Endothelial cell (in vitro differentiated cells): ENCODE results near the gene CORO2B. TPM values are rescaled to one million over a fixed set of nuclear protein-coding genes. Genes with fewer than 3 reads are reported as not detected.

Experiments
- DNase-seq: peaks from one replicate; pipeline ENCODE4 v3.0.0; 2021; ENCODE audit warnings: low spot score
- H3K27ac Mint-ChIP-seq: one replicate; pipeline ENCODE4 v1.8.0; 2021; ENCODE audit warnings: mixed read lengths, inconsistent platforms; ENCODE audit not compliant: unreplicated experiment
- H3K27me3 Mint-ChIP-seq: one replicate; pipeline ENCODE4 v1.8.0; 2021; ENCODE audit warnings: mild to moderate bottlenecking, moderate library complexity, mixed read lengths, inconsistent platforms; ENCODE audit not compliant: unreplicated experiment
- H3K36me3 Mint-ChIP-seq: one replicate; pipeline ENCODE4 v1.8.0; 2021; ENCODE audit warnings: mild to moderate bottlenecking, low read depth, mixed read lengths, inconsistent platforms; ENCODE audit not compliant: unreplicated experiment
- H3K4me1 Mint-ChIP-seq: one replicate; pipeline ENCODE4 v1.8.0; 2021; ENCODE audit warnings: mild to moderate bottlenecking, mixed read lengths, inconsistent platforms; ENCODE audit not compliant: unreplicated experiment
- H3K4me3 Mint-ChIP-seq: one replicate; pipeline ENCODE4 v1.8.0; 2021; ENCODE audit warnings: mild to moderate bottlenecking, mixed read lengths, inconsistent platforms; ENCODE audit not compliant: unreplicated experiment
- H3K9me3 Mint-ChIP-seq: one replicate; pipeline ENCODE4 v1.8.0; 2021; ENCODE audit warnings: mixed read lengths, inconsistent platforms; ENCODE audit not compliant: unreplicated experiment
- CTCF ChIP-seq: fragments of 200-600 bp; sonication (generic); IDR thresholded peaks from one replicate; pipeline ENCODE4 v1.5.0; 2021; ENCODE audit warnings: antibody characterized with exemption; ENCODE audit not compliant: unreplicated experiment
- total RNA-seq: library from RNA; stranded (reverse); fragmentation: NEBNext Ultra II Directional; extraction: Animal tissue kit (Norgen Biotek cat#: 25700); gene quantifications from one replicate; pipeline ENCODE4 v1.2.1, GENCODE V29; 2021; ENCODE audit not compliant: unreplicated experiment

Gene CORO2B
- total RNA-seq, 1 donor from 2014 or later = 71.7 TPM

DNA sequence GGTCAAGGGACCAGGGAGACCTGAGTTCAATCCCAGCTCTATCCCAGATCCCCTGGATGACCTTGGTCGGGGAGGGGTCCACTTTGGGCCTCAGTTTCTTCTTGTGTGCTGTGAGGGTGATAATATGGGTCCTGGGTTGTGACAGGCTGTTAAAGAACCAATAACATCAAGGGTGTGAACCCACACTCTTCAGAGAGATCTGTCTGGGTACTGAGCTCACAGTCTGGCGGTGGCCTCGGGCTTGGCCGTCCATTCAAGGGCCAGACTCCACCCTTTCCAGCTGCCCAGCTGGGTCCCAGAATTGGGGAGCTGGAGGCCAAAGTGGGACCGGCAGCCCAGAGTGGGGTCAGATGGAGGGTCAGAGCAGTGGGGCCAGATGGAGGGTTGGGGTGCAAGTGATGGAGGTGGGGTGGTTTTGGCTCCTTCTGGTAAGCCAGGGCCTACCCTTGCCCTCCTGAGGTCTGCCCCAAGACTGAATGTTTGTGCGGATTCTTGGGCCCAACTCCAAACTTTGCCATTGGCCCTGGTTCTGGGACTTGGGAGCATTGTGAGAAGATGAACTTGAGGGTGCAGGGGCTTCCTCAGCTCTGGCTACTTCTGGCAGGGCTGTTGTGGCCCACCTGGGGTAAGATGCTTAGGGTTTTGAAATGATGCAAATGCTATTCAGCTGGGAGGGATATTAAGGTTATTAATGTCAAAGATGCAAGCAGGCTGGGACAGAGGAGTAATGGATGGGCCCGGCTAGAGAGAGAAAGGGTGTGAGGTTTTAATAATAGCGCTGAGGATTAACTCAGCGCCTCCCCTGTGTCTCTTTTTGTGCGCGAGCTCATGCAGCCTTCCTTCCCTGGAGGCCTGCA, 1.5 kb downstream of the CORO2B start:
- peak overlapping the region; percentile 64 for H3K27ac Mint-ChIP-seq
- no peaks in the 10 kb centered on the region for H3K9me3 Mint-ChIP-seq
- H3K4me1 Mint-ChIP-seq = peaks cover 54% of the 10 kb centered on the region
- H3K4me3 Mint-ChIP-seq = peak overlapping the region; percentile 97
- TF ChIP-seq CTCF = no peak
- peaks cover 21% of the 10 kb centered on the region for H3K27me3 Mint-ChIP-seq
- no peak for DNase-seq
- peaks cover 3% of the 10 kb centered on the region for H3K36me3 Mint-ChIP-seq

DNA sequence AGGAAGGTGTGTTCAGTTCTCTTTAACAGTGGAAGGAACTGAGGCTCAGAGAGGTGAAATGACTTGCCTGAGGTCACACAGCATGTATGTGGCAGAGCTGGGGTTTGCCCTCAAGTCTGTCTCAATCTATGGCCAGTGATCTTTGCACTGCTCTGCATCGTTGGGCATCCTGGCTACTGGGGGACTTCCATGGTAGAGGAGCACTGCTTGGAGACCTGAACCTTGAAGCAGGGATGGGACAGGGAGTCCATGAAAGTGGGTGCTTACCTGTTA, 2.0 kb downstream of the CORO2B start:
- no peaks in the 10 kb centered on the region for H3K9me3 Mint-ChIP-seq
- no peak for DNase-seq
- peaks cover 59% of the 10 kb centered on the region for H3K4me1 Mint-ChIP-seq
- H3K27me3 Mint-ChIP-seq = peaks cover 23% of the 10 kb centered on the region
- no peak overlapping the region for H3K27ac Mint-ChIP-seq
- peak overlapping the region; percentile 97 for H3K4me3 Mint-ChIP-seq
- H3K36me3 Mint-ChIP-seq = peaks cover 3% of the 10 kb centered on the region
- TF ChIP-seq CTCF = no peak

DNA sequence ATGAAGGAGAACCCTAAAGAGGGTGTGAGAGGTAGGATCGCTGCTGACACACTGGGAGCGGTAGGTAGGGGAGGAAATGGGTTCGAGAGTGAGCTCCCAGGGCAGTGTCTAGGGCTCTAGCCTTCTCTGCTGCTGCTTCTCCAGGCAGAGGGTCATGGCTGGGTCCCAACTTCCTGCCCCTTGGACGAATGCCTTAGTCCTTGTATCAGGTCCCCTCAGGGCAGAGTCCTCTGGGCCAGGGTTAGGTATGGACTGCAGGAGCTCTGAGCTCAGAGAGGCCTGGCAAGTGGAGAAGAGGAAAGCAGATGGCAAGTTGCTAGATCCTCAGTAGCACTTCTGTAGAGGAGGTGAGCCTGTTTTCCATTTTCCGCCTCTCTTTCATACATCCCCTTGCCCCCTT, 2.9 kb downstream of the CORO2B start:
- Mint-ChIP-seq H3K4me1 (peaks cover 67% of the 10 kb centered on the region), H3K36me3 (peaks cover 3% of the 10 kb centered on the region), H3K27me3 (peaks cover 21% of the 10 kb centered on the region), H3K9me3 (no peaks in the 10 kb centered on the region), H3K27ac (no peak overlapping the region), H3K4me3 (peak overlapping the region; percentile 66)
- DNase-seq = no peak
- no peak for TF ChIP-seq CTCF

DNA sequence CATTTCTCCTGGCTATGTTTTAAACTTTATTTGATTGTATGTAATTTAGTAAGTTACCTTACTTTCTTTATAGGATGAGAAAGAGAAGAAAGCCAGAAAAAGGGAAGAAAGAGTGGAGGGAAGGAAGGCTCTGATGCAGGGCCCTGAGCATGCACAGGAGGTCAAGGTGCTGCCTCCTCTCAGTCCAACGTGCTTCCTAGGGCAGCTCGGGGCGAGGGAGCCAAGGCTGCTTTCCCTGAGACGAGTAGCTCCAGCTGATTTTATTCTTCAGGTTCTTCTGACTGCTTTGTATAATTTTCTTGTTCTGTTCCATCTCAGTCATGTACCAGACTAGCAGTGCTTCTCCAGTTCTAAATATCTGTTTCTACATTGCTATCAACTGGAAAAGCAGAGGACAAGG, 3.4 kb downstream of the CORO2B start:
- DNase-seq = no peak
- Mint-ChIP-seq H3K4me3 (peak overlapping the region; percentile 25), H3K27ac (peak overlapping the region; percentile 9), H3K4me1 (peaks cover 70% of the 10 kb centered on the region), H3K27me3 (peaks cover 20% of the 10 kb centered on the region), H3K9me3 (no peaks in the 10 kb centered on the region), H3K36me3 (peaks cover 3% of the 10 kb centered on the region)
- TF ChIP-seq CTCF = no peak

- H3K27me3 Mint-ChIP-seq = peaks cover 20% of the 10 kb centered on the region
- H3K36me3 Mint-ChIP-seq = peaks cover 3% of the 10 kb centered on the region
- no peak overlapping the region for H3K27ac Mint-ChIP-seq
- peaks cover 73% of the 10 kb centered on the region for H3K4me1 Mint-ChIP-seq
- H3K9me3 Mint-ChIP-seq = no peaks in the 10 kb centered on the region
- H3K4me3 Mint-ChIP-seq = no peak overlapping the region
- no peak for TF ChIP-seq CTCF
- DNase-seq = no peak
Measured at GRCh38 chr15:68582864-68583263, 4.1 kb downstream of the CORO2B start.
